Esophagus squamous epithelium (tissue), 5 donors: ENCODE results near the gene GLB1L3. TPM values are rescaled to one million over a fixed set of nuclear protein-coding genes. Genes with fewer than 3 reads are reported as not detected.

Experiments
- DNase-seq: peaks from one replicate; lab custom pipeline; 2025; lab: John Stamatoyannopoulos, UW
- H3K27ac ChIP-seq, 4 donors: fragments of 200-600 bp; sonication (generic); one replicate each; pipeline ENCODE4 v1.5.1; 2016 to 2019; ENCODE audit warnings: mild to moderate bottlenecking in 1 of 4
- H3K27me3 ChIP-seq, 4 donors: fragments of 200-600 bp; sonication (generic); 1 replicate in 3 of 4; 2 replicates in 1 of 4; pipeline versions ENCODE4 v1.5.1 to v1.6.0; 2017 to 2021; ENCODE audit warnings: antibody characterized with exemption in 1 of 4
- H3K36me3 ChIP-seq, 3 donors: fragments of 200-600 bp; sonication (generic); one replicate each; pipeline ENCODE4 v1.5.1; 2016 to 2019
- H3K4me1 ChIP-seq, 3 donors: fragments of 200-600 bp; sonication (generic); one replicate each; pipeline ENCODE4 v1.5.1; 2017 to 2019
- H3K4me3 ChIP-seq, 4 donors: fragments of 200-600 bp; sonication (generic); 1 replicate in 3 of 4; 2 replicates in 1 of 4; pipeline ENCODE4 v1.5.1; 2016 to 2019; ENCODE audit warnings: mild to moderate bottlenecking in 2 of 4, moderate library complexity in 1 of 4
- H3K9me3 ChIP-seq, 3 donors: fragments of 200-600 bp; sonication (generic); one replicate each; pipeline ENCODE4 v1.5.1; 2016 to 2019
- CTCF ChIP-seq, 6 experiments: fragments of 450-650 bp in 4 of 6; fragments of 200-600 bp in 2 of 6; sonication (generic) in 2 of 6; IDR thresholded peaks; one replicate each; pipeline ENCODE4 v1.5.1; 2016 to 2019; ENCODE audit warnings: antibody characterized with exemption in 6 of 6, mild to moderate bottlenecking in 4 of 6, moderate library complexity in 4 of 6
- POLR2A ChIP-seq, 4 donors: fragments of 450-650 bp; IDR thresholded peaks; one replicate each; pipeline ENCODE4 v1.6.1; 2017; ENCODE audit warnings: antibody characterized with exemption in 4 of 4, mild to moderate bottlenecking in 4 of 4, moderate library complexity in 3 of 4
- WGBS, 2 donors: methylation state at CpG; one replicate each; pipeline ENCODE4 v1.1.5; 2018; 5-methylcytosine and 5-hydroxymethylcytosine counted together
- intact Hi-C: fragments of 100-400 bp; cut with DNase I; formaldehyde crosslinking; loops from one replicate; pipeline ENCODE4 v1.15.0; 2022
- total RNA-seq, 4 donors: library from RNA; depleted of rRNA; stranded (reverse); fragments of >200 nt; gene quantifications; one replicate each; pipeline ENCODE4 v1.1.0, GENCODE V29; 2016
- donor health status: DM: yes; HTN: yes; CAD: no.

The GLB1L3 gene
- total RNA-seq, 4 donors from 2014 or later, result under 0.01 TPM; not detected in 3

- H3K9me3 ChIP-seq, result no peaks in the 10 kb centered on the region
- DNase-seq, result no peak
- H3K4me3 ChIP-seq, result no peak overlapping the region
- H3K27ac ChIP-seq, result no peak overlapping the region
- peaks cover 0 to 91% (median 28%) of the 10 kb centered on the region in 3 donors for H3K36me3 ChIP-seq
- TF ChIP-seq CTCF (IDR thresholded peaks at IDR 0.05), result no peak
- no peak for TF ChIP-seq POLR2A (IDR thresholded peaks at IDR 0.05)
- WGBS, 2 donors, result 89 to 91% methylated on average over 11 to 16 of the region's 16 CpGs
- H3K27me3 ChIP-seq, result no peaks in the 10 kb centered on the region
- no peaks in the 10 kb centered on the region for H3K4me1 ChIP-seq
- intact Hi-C loops, result no loop called here
These were observed 15.2 kb upstream of the GLB1L3 start for GRCh38 chr11:134260983-134261382.

GRCh38 chr11:134261626-134262488, 14.3 kb upstream of the GLB1L3 start:
- intact Hi-C loops, result no loop called here
- 88 to 92% methylated on average over 7 to 10 of the region's 14 CpGs for WGBS, 2 donors
- H3K4me3 ChIP-seq, result no peak overlapping the region
- DNase-seq, result no peak
- peaks cover 0 to 84% (median 28%) of the 10 kb centered on the region in 3 donors for H3K36me3 ChIP-seq
- H3K9me3 ChIP-seq, result no peaks in the 10 kb centered on the region
- H3K4me1 ChIP-seq, result peaks cover 0 to 5% (median 0%) of the 10 kb centered on the region in 3 donors
- TF ChIP-seq CTCF (IDR thresholded peaks at IDR 0.05) (peak in 3 of 6 experiments; percentile 36 to 54 (median 39)), POLR2A (IDR thresholded peaks at IDR 0.05) (no peak)
- H3K27me3 ChIP-seq, result no peaks in the 10 kb centered on the region
- H3K27ac ChIP-seq, result no peak overlapping the region

GRCh38 chr11:134264966-134265764, 11.0 kb upstream of the GLB1L3 start:
- no peak overlapping the region for H3K27ac ChIP-seq
- intact Hi-C loops, result no loop called here
- WGBS, 2 donors, result 80 to 85% methylated on average over 7 of the region's 7 CpGs
- H3K36me3 ChIP-seq, result peaks cover 0 to 51% (median 24%) of the 10 kb centered on the region in 3 donors
- no peak for DNase-seq
- peaks cover 0 to 5% (median 3%) of the 10 kb centered on the region in 3 donors for H3K4me1 ChIP-seq
- no peak overlapping the region for H3K4me3 ChIP-seq
- H3K27me3 ChIP-seq, result peaks cover 0 to 8% (median 0%) of the 10 kb centered on the region in 4 donors
- no peak for TF ChIP-seq CTCF (IDR thresholded peaks at IDR 0.05)
- TF ChIP-seq POLR2A (IDR thresholded peaks at IDR 0.05), result no peak
- no peaks in the 10 kb centered on the region for H3K9me3 ChIP-seq

- no peak overlapping the region for H3K27ac ChIP-seq
- H3K27me3 ChIP-seq, result peaks cover 0 to 21% (median 0%) of the 10 kb centered on the region in 4 donors
- no peaks in the 10 kb centered on the region for H3K9me3 ChIP-seq
- DNase-seq, result no peak
- H3K36me3 ChIP-seq, result peaks cover 0 to 38% (median 12%) of the 10 kb centered on the region in 3 donors
- H3K4me3 ChIP-seq, result no peak overlapping the region
- TF ChIP-seq POLR2A (IDR thresholded peaks at IDR 0.05) (no peak), CTCF (IDR thresholded peaks at IDR 0.05) (no peak)
- peaks cover 0 to 5% (median 3%) of the 10 kb centered on the region in 3 donors for H3K4me1 ChIP-seq
- WGBS, 2 donors, result 78 to 80% methylated on average over 5 of the region's 5 CpGs
- intact Hi-C loops, result no loop called here
These were observed 9.7 kb upstream of the GLB1L3 start for GRCh38 chr11:134266440-134266839.
